ENCODE results near the gene WDR86.

DNA sequence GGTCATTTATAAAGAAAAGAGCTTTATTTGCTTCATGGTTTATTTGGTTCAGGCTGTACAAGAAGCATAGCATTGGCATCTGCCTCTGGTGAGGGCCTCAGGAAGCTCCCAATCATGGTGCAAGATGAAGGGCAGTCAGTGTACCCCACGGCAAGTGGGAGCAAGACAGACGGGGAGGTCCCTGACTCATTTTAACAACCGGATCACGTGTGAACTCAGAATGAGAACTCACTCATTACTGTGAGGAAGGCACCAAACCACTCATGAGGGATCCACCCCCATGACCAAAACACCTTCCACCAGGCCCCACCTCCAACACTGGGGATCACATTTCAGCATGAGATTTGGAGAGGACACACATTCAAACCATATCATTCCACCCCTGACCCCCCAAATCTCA is 45.9 kb upstream of the WDR86 start:
- TF ChIP-seq, protein P1, sequence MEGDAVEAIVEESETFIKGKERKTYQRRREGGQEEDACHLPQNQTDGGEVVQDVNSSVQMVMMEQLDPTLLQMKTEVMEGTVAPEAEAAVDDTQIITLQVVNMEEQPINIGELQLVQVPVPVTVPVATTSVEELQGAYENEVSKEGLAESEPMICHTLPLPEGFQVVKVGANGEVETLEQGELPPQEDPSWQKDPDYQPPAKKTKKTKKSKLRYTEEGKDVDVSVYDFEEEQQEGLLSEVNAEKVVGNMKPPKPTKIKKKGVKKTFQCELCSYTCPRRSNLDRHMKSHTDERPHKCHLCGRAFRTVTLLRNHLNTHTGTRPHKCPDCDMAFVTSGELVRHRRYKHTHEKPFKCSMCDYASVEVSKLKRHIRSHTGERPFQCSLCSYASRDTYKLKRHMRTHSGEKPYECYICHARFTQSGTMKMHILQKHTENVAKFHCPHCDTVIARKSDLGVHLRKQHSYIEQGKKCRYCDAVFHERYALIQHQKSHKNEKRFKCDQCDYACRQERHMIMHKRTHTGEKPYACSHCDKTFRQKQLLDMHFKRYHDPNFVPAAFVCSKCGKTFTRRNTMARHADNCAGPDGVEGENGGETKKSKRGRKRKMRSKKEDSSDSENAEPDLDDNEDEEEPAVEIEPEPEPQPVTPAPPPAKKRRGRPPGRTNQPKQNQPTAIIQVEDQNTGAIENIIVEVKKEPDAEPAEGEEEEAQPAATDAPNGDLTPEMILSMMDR (conservative IDR thresholded peaks at IDR 0.05; ENCODE audit: low read depth, low read length): no peak
- TF ChIP-seq EZH2 (IDR thresholded peaks at IDR 0.05; ENCODE audit: borderline replicate concordance, low read depth, low read length, poor library complexity, severe bottlenecking): no peak

Measured in A673 (cell line).